Measurements from ENCODE around the gene ATF6.

DNA sequence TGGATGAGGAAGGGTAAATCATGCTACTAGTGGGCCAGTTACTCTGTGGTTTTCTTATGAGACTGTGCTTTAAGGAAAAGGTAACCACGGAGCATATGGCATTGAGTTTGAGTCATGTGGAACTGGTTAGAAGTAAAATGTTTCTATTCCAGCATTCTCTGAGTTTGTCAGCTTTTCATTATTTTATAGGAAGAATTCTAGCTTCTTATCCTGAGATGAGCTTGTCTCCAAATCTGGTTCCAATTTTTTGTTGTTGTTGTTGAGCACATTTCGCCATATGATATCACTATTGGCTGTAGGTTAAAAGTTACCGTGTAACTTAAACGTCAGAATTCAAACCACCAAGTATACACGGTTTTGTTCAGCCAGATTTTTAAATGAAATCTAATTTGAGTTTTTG, 69.9 kb downstream of the ATF6 start:
- TF ChIP-seq SUZ12 (IDR thresholded peaks at IDR 0.05) (no peak), FOXM1 (IDR thresholded peaks at IDR 0.05; ENCODE audit: borderline replicate concordance) (no peak), ARNT (IDR thresholded peaks at IDR 0.05) (no peak), FOXK2 (IDR thresholded peaks at IDR 0.05) (no peak), BHLHE40 (IDR thresholded peaks at IDR 0.05; ENCODE audit: borderline replicate concordance) (no peak), ZNF384 (IDR thresholded peaks at IDR 0.05) (no peak), NFRKB (IDR thresholded peaks at IDR 0.05) (no peak)
- TF ChIP-seq, protein P1, sequence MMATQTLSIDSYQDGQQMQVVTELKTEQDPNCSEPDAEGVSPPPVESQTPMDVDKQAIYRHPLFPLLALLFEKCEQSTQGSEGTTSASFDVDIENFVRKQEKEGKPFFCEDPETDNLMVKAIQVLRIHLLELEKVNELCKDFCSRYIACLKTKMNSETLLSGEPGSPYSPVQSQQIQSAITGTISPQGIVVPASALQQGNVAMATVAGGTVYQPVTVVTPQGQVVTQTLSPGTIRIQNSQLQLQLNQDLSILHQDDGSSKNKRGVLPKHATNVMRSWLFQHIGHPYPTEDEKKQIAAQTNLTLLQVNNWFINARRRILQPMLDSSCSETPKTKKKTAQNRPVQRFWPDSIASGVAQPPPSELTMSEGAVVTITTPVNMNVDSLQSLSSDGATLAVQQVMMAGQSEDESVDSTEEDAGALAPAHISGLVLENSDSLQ (IDR thresholded peaks at IDR 0.05): no peak

Measured in HEK293T (cell line).